H1 (cell line): ENCODE measurements around the gene DPF3. TPM values are rescaled to one million over a fixed set of nuclear protein-coding genes. Genes with fewer than 3 reads are reported as not detected.

ENCODE experiments used
- CTCF ChIA-PET: fragments of 300-600 bp; sonication (Branson Sonifier 250); formaldehyde crosslinking; loops from one replicate; lab custom pipeline; 2021; ENCODE audit not compliant: partially characterized antibody; lab: Charles Lee
- POLR2A ChIA-PET: fragments of 300-600 bp; sonication (Branson Sonifier 250); formaldehyde crosslinking; loops from one replicate; lab custom pipeline; 2021; ENCODE audit warnings: inconsistent platforms; ENCODE audit not compliant: partially characterized antibody; lab: Charles Lee
- DNase-seq, 2 experiments: peaks; one replicate each; pipeline versions ENCODE4 v3.0.0 to v3.0.0-alpha.2; 2010 to 2022; ENCODE audit warnings: low spot score in 2 of 2, low read depth in 1 of 2, mixed read lengths in 1 of 2
- FAIRE-seq: peaks from 2 replicates; lab custom pipeline; 2011; peaks lifted over from hg19 to GRCh38; lab: Jason Lieb, UNC
- H2AFZ ChIP-seq: 2 replicates; pipeline ENCODE4 v1.8.1; 2012; ENCODE audit warnings: low read length, inconsistent platforms
- H2AK5ac ChIP-seq: 2 replicates; pipeline ENCODE4 v1.6.1; 2013; ENCODE audit warnings: low read depth, low read length
- H2BK120ac ChIP-seq: replicated peaks from 2 replicates; pipeline ENCODE3; 2013; ENCODE audit warnings: low read depth, low read length, inconsistent platforms
- H2BK12ac ChIP-seq: 2 replicates; pipeline ENCODE4 v1.6.1; 2013; ENCODE audit warnings: low read depth, low read length
- H2BK15ac ChIP-seq: 2 replicates; pipeline ENCODE4 v1.6.1; 2013; ENCODE audit warnings: low read length
- H2BK20ac ChIP-seq: 2 replicates; pipeline ENCODE4 v1.6.1; 2013; ENCODE audit warnings: low read length
- H2BK5ac ChIP-seq: 2 replicates; pipeline ENCODE4 v1.6.1; 2013; ENCODE audit warnings: low read depth, low read length
- H3K14ac ChIP-seq: 2 replicates; pipeline ENCODE4 v1.6.1; 2013; ENCODE audit warnings: inconsistent platforms; ENCODE audit not compliant: insufficient read length
- H3K18ac ChIP-seq: 2 replicates; pipeline ENCODE4 v1.6.1; 2013; ENCODE audit warnings: low read length; ENCODE audit errors: extremely low read depth
- H3K23ac ChIP-seq: 2 replicates; pipeline ENCODE4 v1.6.1; 2013; ENCODE audit warnings: inconsistent platforms; ENCODE audit not compliant: insufficient read length
- H3K23me2 ChIP-seq: 2 replicates; pipeline ENCODE4 v1.6.1; 2013; ENCODE audit warnings: low read depth, low read length
- H3K27ac ChIP-seq: 2 replicates; pipeline ENCODE4 v1.6.1; 2011; ENCODE audit warnings: low read depth, low read length, inconsistent platforms
- H3K27me3 ChIP-seq, 4 experiments: replicated peaks in 1 of 4; 1 replicate in 1 of 4; 2 replicates in 3 of 4; pipeline versions ENCODE4 v1.6.1 to v1.8.1; 2011 to 2013; ENCODE audit warnings: low read length in 3 of 4, mild to moderate bottlenecking in 3 of 4, inconsistent platforms in 2 of 4, mixed read lengths in 2 of 4, moderate library complexity in 1 of 4; ENCODE audit not compliant: control insufficient read depth in 3 of 4, insufficient read depth in 3 of 4; ENCODE audit errors: extremely low read depth in 1 of 4
- H3K36me3 ChIP-seq, 4 experiments: 2 replicates each; pipeline versions ENCODE4 v1.6.1 to v1.8.1; 2011 to 2013; ENCODE audit warnings: mild to moderate bottlenecking in 4 of 4, low read length in 3 of 4, moderate library complexity in 2 of 4, control low read depth in 1 of 4, inconsistent platforms in 1 of 4; ENCODE audit not compliant: insufficient read depth in 4 of 4, control insufficient read depth in 2 of 4
- H3K4ac ChIP-seq: replicated peaks from 2 replicates; pipeline ENCODE3; 2013; ENCODE audit warnings: low read length, low read depth, mixed read lengths, inconsistent platforms; ENCODE audit not compliant: insufficient read length
- H3K4me1 ChIP-seq, 4 experiments: replicated peaks in 1 of 4; 1 replicate in 1 of 4; 2 replicates in 3 of 4; pipeline versions ENCODE4 v1.6.1 to v1.8.1; 2011 to 2013; ENCODE audit warnings: low read length in 3 of 4, inconsistent platforms in 2 of 4, mixed read lengths in 1 of 4; ENCODE audit not compliant: insufficient read depth in 4 of 4, control insufficient read depth in 3 of 4
- H3K4me2 ChIP-seq, 2 experiments: 2 replicates each; pipeline versions ENCODE4 v1.6.1 to v1.8.1; 2011 to 2013; ENCODE audit warnings: low read depth in 2 of 2, low read length in 2 of 2, control low read depth in 1 of 2, inconsistent platforms in 1 of 2, mild to moderate bottlenecking in 1 of 2; ENCODE audit not compliant: insufficient read depth in 1 of 2
- H3K4me3 ChIP-seq, 4 experiments: fragments of 200-600, 300-600 bp in 1 of 4; sonication (generic), shearing (Covaris generic), sonication (Bioruptor Twin) in 1 of 4; 2 replicates each; pipeline versions ENCODE4 v1.5.1 to v1.8.1; 2011 to 2016; ENCODE audit warnings: low read length in 4 of 4, low read depth in 3 of 4, control low read depth in 2 of 4, inconsistent platforms in 2 of 4, mild to moderate bottlenecking in 2 of 4, mixed read lengths in 1 of 4, moderate library complexity in 1 of 4; ENCODE audit not compliant: insufficient read depth in 2 of 4; ENCODE audit errors: extremely low read depth in 1 of 4
- H3K56ac ChIP-seq: replicated peaks from 2 replicates; pipeline ENCODE3; 2013; ENCODE audit warnings: low read depth, mild to moderate bottlenecking, mixed read lengths, low read length, inconsistent platforms; ENCODE audit not compliant: insufficient read length
- H3K79me1 ChIP-seq: 2 replicates; pipeline ENCODE4 v1.6.1; 2013; ENCODE audit warnings: low read depth, low read length, control low read depth
- H3K79me2 ChIP-seq, 2 experiments: 2 replicates each; pipeline versions ENCODE4 v1.6.1 to v1.8.1; 2012 to 2013; ENCODE audit warnings: low read length in 2 of 2, mild to moderate bottlenecking in 2 of 2, inconsistent platforms in 1 of 2; ENCODE audit not compliant: insufficient read depth in 2 of 2, control insufficient read depth in 1 of 2
- H3K9ac ChIP-seq, 4 experiments: replicated peaks in 1 of 4; 1 replicate in 1 of 4; 2 replicates in 3 of 4; pipeline versions ENCODE4 v1.6.1 to v1.8.1; 2011 to 2013; ENCODE audit warnings: low read depth in 3 of 4, low read length in 3 of 4, control low read depth in 2 of 4, mild to moderate bottlenecking in 2 of 4, moderate library complexity in 2 of 4, inconsistent platforms in 1 of 4; ENCODE audit errors: extremely low read depth in 1 of 4
- H3K9me3 ChIP-seq, 2 experiments: 2 replicates each; pipeline versions ENCODE4 v1.6.1 to v1.8.1; 2012 to 2013; ENCODE audit warnings: mild to moderate bottlenecking in 2 of 2, moderate library complexity in 2 of 2, control low read depth in 1 of 2, inconsistent platforms in 1 of 2, low read depth in 1 of 2, low read length in 1 of 2, mixed read lengths in 1 of 2; ENCODE audit not compliant: insufficient read depth in 2 of 2
- H4K20me1 ChIP-seq, 2 experiments: replicated peaks in 1 of 2; 2 replicates each; pipeline versions ENCODE3 to v1.8.1; 2011 to 2013; ENCODE audit warnings: inconsistent platforms in 2 of 2, low read length in 2 of 2, mild to moderate bottlenecking in 1 of 2; ENCODE audit not compliant: insufficient read depth in 2 of 2, control insufficient read depth in 1 of 2
- H4K5ac ChIP-seq: 2 replicates; pipeline ENCODE4 v1.6.1; 2013; ENCODE audit warnings: low read length, low read depth, mixed read lengths, inconsistent platforms; ENCODE audit not compliant: insufficient read length
- H4K8ac ChIP-seq: 2 replicates; pipeline ENCODE4 v1.8.0; 2013; ENCODE audit warnings: mild to moderate bottlenecking, moderate library complexity, low read length, inconsistent platforms; ENCODE audit not compliant: insufficient read depth; ENCODE audit errors: extremely low read depth
- H4K91ac ChIP-seq: replicated peaks from 2 replicates; pipeline ENCODE3; 2013; ENCODE audit warnings: low read length, mixed read lengths, inconsistent platforms; ENCODE audit not compliant: insufficient read length
- BACH1 ChIP-seq: IDR thresholded peaks from 2 replicates; pipeline ENCODE4 v1.6.1; 2012; ENCODE audit warnings: low read length, improper control_type of control experiment
- CEBPB ChIP-seq: IDR thresholded peaks from 2 replicates; pipeline ENCODE4 v1.6.1; 2012; ENCODE audit warnings: low read depth, low read length
- CHD1 ChIP-seq: IDR thresholded peaks from 2 replicates; pipeline ENCODE4 v1.6.1; 2012; ENCODE audit warnings: low read depth, low read length, improper control_type of control experiment
- CTBP2 ChIP-seq: IDR thresholded peaks from 2 replicates; pipeline ENCODE4 v1.7.0; 2011; ENCODE audit warnings: borderline replicate concordance, mild to moderate bottlenecking, moderate library complexity, mixed read lengths, low read length; ENCODE audit not compliant: insufficient read depth, insufficient read length
- GABPA ChIP-seq: IDR thresholded peaks from 2 replicates; pipeline ENCODE4 v1.6.1; 2011; ENCODE audit warnings: mild to moderate bottlenecking, low read length, moderate library complexity, borderline replicate concordance; ENCODE audit not compliant: insufficient read depth
- KDM1A ChIP-seq: fragments of 200-600, 300-600 bp; sonication (generic); IDR thresholded peaks from 2 replicates; pipeline ENCODE4 v1.7.1; 2016; ENCODE audit warnings: mild to moderate bottlenecking, low read length, borderline replicate concordance
- KDM5A ChIP-seq: fragments of 200-600 bp; IDR thresholded peaks from 2 replicates; pipeline ENCODE4 v1.7.1; 2012; ENCODE audit warnings: mild to moderate bottlenecking, low read length, inconsistent platforms, mixed read lengths
- PHF8 ChIP-seq: fragments of 200-600 bp; sonication (generic); conservative IDR thresholded peaks from 2 replicates; pipeline ENCODE4 v1.7.1; 2012; ENCODE audit warnings: low read depth, mild to moderate bottlenecking, inconsistent platforms, low read length, moderate library complexity
- RFX5 ChIP-seq: IDR thresholded peaks from 2 replicates; pipeline ENCODE4 v1.6.1; 2011; ENCODE audit warnings: low read depth, low read length, improper control_type of control experiment, borderline replicate concordance
- SUZ12 ChIP-seq: fragments of 200-600 bp; sonication (generic); IDR thresholded peaks from 2 replicates; pipeline ENCODE4 v1.6.1; 2012; ENCODE audit warnings: mild to moderate bottlenecking, inconsistent platforms, low read length, moderate library complexity, mixed read lengths
- TAF1 ChIP-seq: IDR thresholded peaks from 2 replicates; pipeline ENCODE4 v1.6.1; 2011; ENCODE audit warnings: mild to moderate bottlenecking, low read depth, low read length
- WGBS, 2 experiments: shearing (Covaris generic) in 1 of 2; methylation state at CpG; one replicate each; pipeline versions ENCODE4 v1.1.6 to v1.1.7; 2013 to 2015; ENCODE audit warnings: low lambda C conversion rate in 2 of 2, mixed read lengths in 2 of 2, inconsistent platforms in 1 of 2, low coverage in 1 of 2, missing lambda C conversion rate in 1 of 2; ENCODE audit not compliant: insufficient replicate concordance in 2 of 2, insufficient coverage in 1 of 2, insufficient read length in 1 of 2; ENCODE audit errors: extremely low coverage in 1 of 2, missing lambda C conversion rate in 1 of 2; 5-methylcytosine and 5-hydroxymethylcytosine counted together
- polyA plus RNA-seq, 7 experiments: library from polyadenylated mRNA; depleted of rRNA in 3 of 7; stranded (reverse) in 5 of 7; unstranded in 2 of 7; fragments of >200 nt in 5 of 7; fragments of 200-250 nt in 2 of 7; gene quantifications; 1 replicate in 5 of 7; 2 replicates in 1 of 7; 4 replicates in 1 of 7; pipeline versions ENCODE4 v1.2.1 to v1.2.3, GENCODE V29; 2011 to 2013; ENCODE audit warnings: missing spikeins in 2 of 7, mixed read lengths in 2 of 7
- total RNA-seq: library from RNA; stranded (reverse); fragmentation: NEBNext Ultra II Directional; extraction: Animal tissue kit (Norgen Biotek cat#: 25700); gene quantifications from 2 replicates; pipeline ENCODE4 v1.2.1, GENCODE V29; 2021
- TF ChIP-seq, protein P1 (sequence below), 3 experiments: IDR thresholded peaks; 1 replicate in 2 of 3; 2 replicates in 1 of 3; pipeline versions ENCODE4 v1.5.1 to v1.6.1; 2011; ENCODE audit warnings: low read length in 3 of 3, mild to moderate bottlenecking in 3 of 3, inconsistent platforms in 2 of 3, low read depth in 1 of 3, moderate library complexity in 1 of 3; ENCODE audit not compliant: insufficient read depth in 1 of 3; ENCODE audit errors: control extremely low read depth in 1 of 3

Gene DPF3
- total and polyA plus RNA-seq, 2 of the 8 experiments (the other 6 are each of a cell fraction or from before 2014, with no cell fraction given) = 0.19 TPM; not detected in 1

DNA sequence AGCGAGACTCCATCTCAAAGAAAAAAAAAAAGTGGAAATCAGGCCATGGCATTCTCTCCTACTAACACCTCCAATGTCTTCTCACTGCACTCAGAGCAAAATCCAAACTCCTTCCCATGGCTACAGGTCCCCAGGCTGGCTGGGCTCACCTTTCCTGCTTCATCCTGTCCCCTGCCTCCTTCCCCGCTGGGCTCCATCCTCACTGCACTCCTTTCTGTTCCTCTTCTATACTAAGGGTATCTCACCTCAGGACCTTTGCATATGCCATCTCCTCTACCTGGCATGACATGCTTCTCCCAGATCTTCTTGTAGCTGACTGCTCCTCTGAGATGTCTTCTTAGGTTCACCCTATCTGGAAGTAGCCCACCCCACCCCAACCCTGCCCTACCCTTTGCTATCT is 111.1 kb downstream of the DPF3 start:
- Histone ChIP-seq H3K18ac (no peak overlapping the region), H4K20me1 (no peaks in the 10 kb centered on the region), H3K9me3 (peaks cover 3 to 5% of the 10 kb centered on the region in 2 experiments; a peak in 3 of 4 replicates), H4K91ac (no peak overlapping the region), H2BK20ac (no peak overlapping the region), H3K27ac (no peak overlapping the region), H2BK12ac (no peak overlapping the region), H3K23me2 (no peaks in the 10 kb centered on the region), H3K36me3 (no peaks in the 10 kb centered on the region), H3K4me1 (no peaks in the 10 kb centered on the region; a peak in 1 of 7 replicates), H2BK120ac (no peak overlapping the region), H3K79me1 (no peaks in the 10 kb centered on the region), H3K79me2 (no peaks in the 10 kb centered on the region), H3K4me2 (no peak overlapping the region), H3K27me3 (no peaks in the 10 kb centered on the region), H3K4me3 (no peak overlapping the region), H2BK15ac (no peak overlapping the region), H4K5ac (no peak overlapping the region), H3K14ac (no peak overlapping the region), H2BK5ac (no peak overlapping the region), H3K56ac (no peak overlapping the region), H3K23ac (no peak overlapping the region), H4K8ac (no peak overlapping the region), H2AFZ (no peak overlapping the region), H3K4ac (no peak overlapping the region), H2AK5ac (no peak overlapping the region; the same call in 1 of the 2 replicates), H3K9ac (no peak overlapping the region)
- WGBS, 2 experiments = 93% methylated on average over 2 of the region's 2 CpGs; no CpG with 5 or more reads in 1 of the 2 experiments
- DNase-seq (peak in 1 of 2 experiments; percentile 8), FAIRE-seq (no peak)
- ChIA-PET POLR2A (no interaction called here), CTCF (no interaction called here)
- TF ChIP-seq SUZ12 = no peak
- no peak for TF ChIP-seq TAF1
- TF ChIP-seq KDM5A = no peak
- TF ChIP-seq RFX5 = no peak
- no peak for TF ChIP-seq GABPA
- TF ChIP-seq PHF8 = no peak
- no peak for TF ChIP-seq KDM1A
- TF ChIP-seq, protein P1, sequence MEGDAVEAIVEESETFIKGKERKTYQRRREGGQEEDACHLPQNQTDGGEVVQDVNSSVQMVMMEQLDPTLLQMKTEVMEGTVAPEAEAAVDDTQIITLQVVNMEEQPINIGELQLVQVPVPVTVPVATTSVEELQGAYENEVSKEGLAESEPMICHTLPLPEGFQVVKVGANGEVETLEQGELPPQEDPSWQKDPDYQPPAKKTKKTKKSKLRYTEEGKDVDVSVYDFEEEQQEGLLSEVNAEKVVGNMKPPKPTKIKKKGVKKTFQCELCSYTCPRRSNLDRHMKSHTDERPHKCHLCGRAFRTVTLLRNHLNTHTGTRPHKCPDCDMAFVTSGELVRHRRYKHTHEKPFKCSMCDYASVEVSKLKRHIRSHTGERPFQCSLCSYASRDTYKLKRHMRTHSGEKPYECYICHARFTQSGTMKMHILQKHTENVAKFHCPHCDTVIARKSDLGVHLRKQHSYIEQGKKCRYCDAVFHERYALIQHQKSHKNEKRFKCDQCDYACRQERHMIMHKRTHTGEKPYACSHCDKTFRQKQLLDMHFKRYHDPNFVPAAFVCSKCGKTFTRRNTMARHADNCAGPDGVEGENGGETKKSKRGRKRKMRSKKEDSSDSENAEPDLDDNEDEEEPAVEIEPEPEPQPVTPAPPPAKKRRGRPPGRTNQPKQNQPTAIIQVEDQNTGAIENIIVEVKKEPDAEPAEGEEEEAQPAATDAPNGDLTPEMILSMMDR (IDR thresholded peaks at IDR 0.05; ENCODE audit: control extremely low read depth in 1 of 3, insufficient read depth in 1 of 3, low read depth in 1 of 3, low read length in 3 of 3) = no peak
- no peak for TF ChIP-seq CHD1
- TF ChIP-seq CTBP2 = no peak
- no peak for TF ChIP-seq CEBPB
- no peak for TF ChIP-seq BACH1
